B cell (primary cell): ENCODE results near the gene TCFL5. TPM values are rescaled to one million over a fixed set of nuclear protein-coding genes. Genes with fewer than 3 reads are reported as not detected.

Experiments
- ATAC-seq: fragments of 200-7000 bp; cut with Tn5 transposase; one replicate; pipeline ENCODE4 v1.10.0; 2021; ENCODE audit warnings: low read depth, mild to moderate bottlenecking, moderate number of reproducible peaks, moderate library complexity
- CTCF ChIA-PET: fragments of 350-600 bp; sonication (Branson Sonifier 250); formaldehyde crosslinking; loops from one replicate; lab custom pipeline; 2021; ENCODE audit warnings: antibody characterized with exemption, inconsistent platforms; lab: Charles Lee
- POLR2A ChIA-PET: fragments of 350-600 bp; sonication (Branson Sonifier 250); formaldehyde crosslinking; loops from one replicate; lab custom pipeline; 2021; ENCODE audit warnings: antibody characterized with exemption; lab: Charles Lee
- DNase-seq: peaks from one replicate; pipeline ENCODE4 v3.0.0; 2013
- H2AFZ ChIP-seq: 2 replicates; pipeline ENCODE4 v1.6.1; 2012; ENCODE audit warnings: mild to moderate bottlenecking, low read depth, low read length; ENCODE audit not compliant: insufficient read depth, poor library complexity, severe bottlenecking
- H3K27ac ChIP-seq, 2 donors: 1 replicate in 1 of 2; 2 replicates in 1 of 2; pipeline ENCODE4 v1.5.1; 2012 to 2013; ENCODE audit warnings: low read length in 2 of 2, mild to moderate bottlenecking in 2 of 2, moderate library complexity in 1 of 2
- H3K27me3 ChIP-seq, 4 experiments: fragments of 200-600 bp in 1 of 4; sonication (generic) in 1 of 4; replicated peaks in 1 of 4; 1 replicate in 2 of 4; 2 replicates in 2 of 4; pipeline versions ENCODE4 v1.6.1 to v1.7.0; 2013 to 2016; ENCODE audit warnings: low read length in 3 of 4, mild to moderate bottlenecking in 2 of 4, mixed read lengths in 1 of 4, moderate library complexity in 1 of 4; ENCODE audit not compliant: insufficient read depth in 4 of 4, control insufficient read depth in 3 of 4; ENCODE audit errors: control extremely low read depth in 1 of 4
- H3K36me3 ChIP-seq, 2 experiments: replicated peaks in 1 of 2; 1 replicate in 1 of 2; 2 replicates in 1 of 2; pipeline versions ENCODE4 v1.6.1 to v1.7.1; 2013; ENCODE audit warnings: low read length in 1 of 2; ENCODE audit not compliant: insufficient read depth in 2 of 2, control insufficient read depth in 1 of 2; ENCODE audit errors: control extremely low read depth in 1 of 2, extremely low read depth in 1 of 2
- H3K4me1 ChIP-seq, 2 donors: fragments of 200-600 bp in 1 of 2; sonication (generic) in 1 of 2; 1 replicate in 1 of 2; 2 replicates in 1 of 2; pipeline versions ENCODE4 v1.5.1 to v1.6.1; 2013 to 2017; ENCODE audit warnings: low read length in 2 of 2; ENCODE audit not compliant: control insufficient read depth in 2 of 2, insufficient read depth in 2 of 2
- H3K4me2 ChIP-seq: replicated peaks from 2 replicates; pipeline ENCODE3; 2012; ENCODE audit warnings: mild to moderate bottlenecking, low read depth, low read length; ENCODE audit not compliant: poor library complexity, severe bottlenecking
- H3K4me3 ChIP-seq, 5 experiments: fragments of 200-600 bp in 1 of 5; sonication (generic) in 1 of 5; 1 replicate in 3 of 5; 2 replicates in 2 of 5; pipeline versions ENCODE4 v1.5.1 to v1.7.0; 2011 to 2016; ENCODE audit warnings: low read length in 4 of 5, mild to moderate bottlenecking in 4 of 5, low read depth in 2 of 5, control low read depth in 1 of 5, moderate library complexity in 1 of 5; ENCODE audit not compliant: insufficient read depth in 1 of 5; ENCODE audit errors: control extremely low read depth in 1 of 5, extremely low read depth in 1 of 5
- H3K79me2 ChIP-seq: fragments of 200-600 bp; sonication (generic); one replicate; pipeline ENCODE4 v1.6.0; 2016; ENCODE audit warnings: low read length; ENCODE audit not compliant: control insufficient read depth, insufficient read depth
- H3K9ac ChIP-seq: fragments of 200-600 bp; sonication (generic); 2 replicates; pipeline ENCODE4 v1.6.1; 2017; ENCODE audit warnings: mild to moderate bottlenecking, low read length, moderate library complexity
- H3K9me3 ChIP-seq, 3 donors: one replicate each; pipeline versions ENCODE4 v1.6.1 to v1.7.1; 2013; ENCODE audit warnings: low read length in 2 of 3; ENCODE audit not compliant: control insufficient read depth in 2 of 3, insufficient read depth in 1 of 3; ENCODE audit errors: control extremely low read depth in 1 of 3
- H4K20me1 ChIP-seq: 2 replicates; pipeline ENCODE4 v1.6.0; 2012; ENCODE audit warnings: mild to moderate bottlenecking, low read length; ENCODE audit not compliant: insufficient read depth, control insufficient read depth, poor library complexity, severe bottlenecking
- H3K27ac Mint-ChIP-seq: one replicate; pipeline ENCODE4 v1.8.0; 2021; ENCODE audit warnings: mixed read lengths
- H3K27me3 Mint-ChIP-seq: one replicate; pipeline ENCODE4 v1.8.0; 2021; ENCODE audit warnings: mixed read lengths
- H3K4me1 Mint-ChIP-seq: one replicate; pipeline ENCODE4 v1.8.0; 2021; ENCODE audit warnings: mixed read lengths
- H3K4me3 Mint-ChIP-seq: one replicate; pipeline ENCODE4 v1.8.0; 2021; ENCODE audit warnings: mixed read lengths
- H3K9me3 Mint-ChIP-seq: one replicate; pipeline ENCODE4 v1.8.0; 2022; ENCODE audit warnings: mixed read lengths; ENCODE audit not compliant: insufficient read depth
- EZH2 ChIP-seq: IDR thresholded peaks from 2 replicates; pipeline ENCODE4 v1.6.1; 2012; ENCODE audit warnings: borderline replicate concordance, low read depth, mild to moderate bottlenecking, moderate library complexity, low read length; ENCODE audit not compliant: insufficient read depth, poor library complexity, severe bottlenecking
- WGBS: methylation state at CpG from one replicate; pipeline ENCODE4 v1.1.5; 2013; ENCODE audit warnings: missing lambda C conversion rate; ENCODE audit not compliant: insufficient coverage; 5-methylcytosine and 5-hydroxymethylcytosine counted together
- intact Hi-C: fragments of 100-400 bp; cut with micrococcal nuclease; formaldehyde crosslinking; loops from one replicate; pipeline ENCODE4 v1.10.0; 2022
- polyA plus RNA-seq: library from polyadenylated mRNA; depleted of rRNA; stranded (reverse); fragments of >200 nt; gene quantifications from 2 replicates; pipeline ENCODE4 v1.2.3, GENCODE V29; 2012
- total RNA-seq, 2 donors: library from RNA; stranded (reverse); fragments of 120-200 nt in 1 of 2; gene quantifications; 1 replicate in 1 of 2; 2 replicates in 1 of 2; pipeline versions ENCODE4 v1.2.3 to v1.2.4, GENCODE V29; 2013 to 2022
- TF ChIP-seq, protein P1 (sequence below): fragments of 200-600 bp; IDR thresholded peaks from one replicate; pipeline ENCODE4 v1.8.0; 2022; ENCODE audit warnings: antibody characterized with exemption, mild to moderate bottlenecking

TCFL5 gene
- total and polyA plus RNA-seq, 2 donors (not counting 1 experiment from before 2014, with no cell fraction given) = 2.0 to 16.2 TPM

DNA sequence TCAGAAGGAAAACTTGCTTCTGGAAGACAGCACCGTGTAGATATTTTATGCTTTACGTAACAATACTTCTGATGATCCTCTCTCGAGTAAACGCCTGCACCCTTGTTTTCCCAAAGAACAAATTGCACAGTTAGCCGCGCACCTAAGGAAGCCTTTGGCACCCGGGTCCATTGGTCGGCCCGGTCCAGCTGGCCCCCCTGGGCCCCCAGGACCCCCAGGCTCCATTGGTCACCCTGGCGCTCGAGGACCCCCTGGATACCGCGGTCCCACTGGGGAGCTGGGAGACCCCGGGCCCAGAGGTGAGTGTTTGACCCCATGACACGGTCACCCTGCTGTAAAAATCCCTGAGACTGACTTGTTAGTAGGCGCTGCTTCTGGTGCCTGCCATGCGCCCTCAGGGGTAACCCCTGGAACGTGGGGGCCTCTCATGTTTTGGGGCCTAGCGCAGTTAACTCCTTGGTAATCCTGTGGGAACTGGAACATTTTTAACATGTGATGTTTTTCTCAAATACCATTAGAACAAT lies 24.6 kb downstream of the TCFL5 start:
- WGBS = 95% methylated on average over 17 of the region's 19 CpGs
- no peaks in the 10 kb centered on the region for H3K9me3 Mint-ChIP-seq
- no peaks in the 10 kb centered on the region for H3K9me3 ChIP-seq
- H3K36me3 ChIP-seq = peaks cover 0 to 3% of the 10 kb centered on the region in 2 experiments
- POLR2A ChIA-PET = no interaction called here
- H3K4me3 ChIP-seq = no peak overlapping the region
- H3K27ac ChIP-seq = peak overlapping the region; percentile 58 to 81
- ATAC-seq (no peak), DNase-seq (no peak)
- H3K79me2 ChIP-seq = no peaks in the 10 kb centered on the region
- H3K4me1 ChIP-seq = peaks cover 27 to 36% of the 10 kb centered on the region in 2 donors
- TF ChIP-seq, protein P1, sequence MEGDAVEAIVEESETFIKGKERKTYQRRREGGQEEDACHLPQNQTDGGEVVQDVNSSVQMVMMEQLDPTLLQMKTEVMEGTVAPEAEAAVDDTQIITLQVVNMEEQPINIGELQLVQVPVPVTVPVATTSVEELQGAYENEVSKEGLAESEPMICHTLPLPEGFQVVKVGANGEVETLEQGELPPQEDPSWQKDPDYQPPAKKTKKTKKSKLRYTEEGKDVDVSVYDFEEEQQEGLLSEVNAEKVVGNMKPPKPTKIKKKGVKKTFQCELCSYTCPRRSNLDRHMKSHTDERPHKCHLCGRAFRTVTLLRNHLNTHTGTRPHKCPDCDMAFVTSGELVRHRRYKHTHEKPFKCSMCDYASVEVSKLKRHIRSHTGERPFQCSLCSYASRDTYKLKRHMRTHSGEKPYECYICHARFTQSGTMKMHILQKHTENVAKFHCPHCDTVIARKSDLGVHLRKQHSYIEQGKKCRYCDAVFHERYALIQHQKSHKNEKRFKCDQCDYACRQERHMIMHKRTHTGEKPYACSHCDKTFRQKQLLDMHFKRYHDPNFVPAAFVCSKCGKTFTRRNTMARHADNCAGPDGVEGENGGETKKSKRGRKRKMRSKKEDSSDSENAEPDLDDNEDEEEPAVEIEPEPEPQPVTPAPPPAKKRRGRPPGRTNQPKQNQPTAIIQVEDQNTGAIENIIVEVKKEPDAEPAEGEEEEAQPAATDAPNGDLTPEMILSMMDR = no peak
- no peak for TF ChIP-seq EZH2
- no peak overlapping the region for H3K9ac ChIP-seq
- H3K27me3 ChIP-seq = no peaks in the 10 kb centered on the region
- peak overlapping the region; percentile 74 for H3K27ac Mint-ChIP-seq
- peak overlapping the region; percentile 15 for H3K4me2 ChIP-seq
- intact Hi-C loops = no loop called here
- no peaks in the 10 kb centered on the region for H4K20me1 ChIP-seq
- no peak overlapping the region for H2AFZ ChIP-seq
- peak overlapping the region; percentile 55 for H3K4me3 Mint-ChIP-seq
- no peaks in the 10 kb centered on the region for H3K27me3 Mint-ChIP-seq
- peaks cover 37% of the 10 kb centered on the region for H3K4me1 Mint-ChIP-seq
- CTCF ChIA-PET = no interaction called here

DNA sequence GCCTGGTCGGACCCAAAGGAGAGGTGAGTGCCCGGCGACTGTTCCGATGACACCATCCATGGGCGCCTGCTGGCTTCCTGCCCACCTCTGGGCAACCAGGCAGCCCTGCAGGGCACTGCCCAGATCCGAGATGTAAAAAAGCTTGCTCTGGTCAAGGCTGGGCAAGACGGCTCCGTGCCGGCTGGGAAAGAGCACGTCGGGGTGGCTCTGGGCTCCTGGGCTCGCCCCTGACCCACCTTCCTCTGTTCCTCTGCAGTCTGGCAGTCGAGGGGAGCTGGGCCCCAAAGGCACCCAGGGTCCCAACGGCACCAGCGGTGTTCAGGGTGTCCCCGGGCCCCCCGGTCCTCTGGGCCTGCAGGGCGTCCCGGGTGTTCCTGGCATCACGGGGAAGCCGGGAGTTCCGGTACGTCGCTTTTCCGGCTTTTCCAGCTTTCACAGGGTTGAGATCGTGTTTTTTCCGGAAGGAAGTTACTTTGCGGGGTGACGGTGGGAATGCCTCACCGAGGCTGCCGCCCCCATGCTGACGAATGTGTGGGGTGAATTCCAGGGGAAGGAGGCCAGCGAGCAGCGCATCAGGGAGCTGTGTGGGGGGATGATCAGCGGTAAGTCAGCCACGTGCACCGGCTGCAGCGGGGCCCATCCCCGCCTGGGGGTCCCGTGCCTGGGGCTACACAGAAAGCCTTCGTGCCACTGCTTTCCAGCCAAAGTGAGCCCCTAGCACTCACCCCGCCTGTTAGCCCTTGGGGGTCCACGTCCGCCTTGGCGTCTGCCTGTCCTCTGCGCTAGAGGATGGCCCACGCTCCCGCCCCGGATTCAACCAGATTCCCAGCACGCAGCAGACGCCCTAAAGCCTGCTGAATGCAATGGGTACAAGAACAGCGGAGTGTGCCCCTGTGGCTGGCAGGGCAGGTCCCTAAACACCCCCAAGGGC lies 25.4 kb downstream of the TCFL5 start:
- peaks cover 45% of the 10 kb centered on the region for H3K4me1 Mint-ChIP-seq
- Histone ChIP-seq H2AFZ (no peak overlapping the region), H3K4me2 (no peak overlapping the region), H3K36me3 (peaks cover 0 to 3% of the 10 kb centered on the region in 2 experiments), H3K27ac (no peak overlapping the region), H3K9me3 (no peaks in the 10 kb centered on the region), H3K9ac (no peak overlapping the region), H3K79me2 (no peaks in the 10 kb centered on the region), H3K4me3 (no peak overlapping the region), H3K27me3 (no peaks in the 10 kb centered on the region), H4K20me1 (no peaks in the 10 kb centered on the region), H3K4me1 (peaks cover 35 to 45% of the 10 kb centered on the region in 2 donors)
- intact Hi-C loops = no loop called here
- CTCF ChIA-PET = no interaction called here
- no peaks in the 10 kb centered on the region for H3K9me3 Mint-ChIP-seq
- WGBS = 83% methylated on average over 52 of the region's 52 CpGs
- H3K4me3 Mint-ChIP-seq = no peak overlapping the region
- no peak for ATAC-seq
- TF ChIP-seq EZH2 = no peak
- TF ChIP-seq, protein P1 = no peak
- DNase-seq = peak; percentile 21
- H3K27me3 Mint-ChIP-seq = no peaks in the 10 kb centered on the region
- POLR2A ChIA-PET = no interaction called here
- peak overlapping the region; percentile 61 for H3K27ac Mint-ChIP-seq
